GM04504 (cell line): ENCODE measurements around the gene CAPN9.

Experiments
- DNase-seq: peaks from one replicate; pipeline ENCODE4 v3.0.0-alpha.2; 2012; ENCODE audit warnings: low read depth

The CAPN9 gene

DNA sequence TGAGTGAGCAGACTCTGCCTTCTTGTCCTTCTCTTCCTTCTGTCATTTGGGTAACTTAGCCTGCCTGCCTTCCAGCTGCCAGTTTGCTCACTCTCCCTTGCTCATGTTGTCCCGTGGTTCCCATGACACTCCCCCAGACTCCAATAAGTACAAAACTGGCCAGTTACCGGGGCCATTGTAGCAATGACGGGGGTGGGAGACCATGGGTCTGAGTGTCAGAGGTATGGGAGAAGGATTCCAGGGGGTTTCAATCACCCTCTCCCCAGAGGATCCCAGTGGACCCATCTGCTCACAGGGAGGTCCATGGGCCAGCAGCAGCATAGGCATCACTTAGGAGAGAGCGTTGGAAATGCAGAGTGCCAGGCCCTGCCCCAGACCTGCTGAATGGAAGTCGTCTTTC lies 51.3 kb downstream of the CAPN9 start:
- no peak for DNase-seq

- DNase-seq = no peak
Measured at GRCh38 chr1:230800891-230801840, 54.0 kb downstream of the CAPN9 start.

DNA sequence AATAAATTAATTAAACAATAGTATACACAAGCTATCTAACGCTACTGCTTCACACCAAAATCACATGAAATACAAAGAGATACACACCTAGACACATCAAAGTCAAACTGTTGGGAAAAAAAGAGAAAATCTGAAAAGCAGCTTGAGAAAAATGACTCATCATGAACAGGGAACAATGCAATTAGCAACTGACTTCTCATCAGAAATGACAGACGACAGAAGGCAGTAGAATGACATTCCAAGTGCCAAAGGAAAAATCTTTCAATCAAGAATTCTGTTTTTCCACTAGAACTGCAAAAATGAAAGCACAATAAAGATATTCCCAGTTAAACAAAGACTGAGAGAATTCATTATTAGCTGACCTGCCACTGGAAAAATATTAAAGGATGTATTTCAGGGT lies 57.2 kb downstream of the CAPN9 start:
- no peak for DNase-seq

- DNase-seq = no peak
Measured at GRCh38 chr1:230806552-230806951, 59.4 kb downstream of the CAPN9 start.

- no peak for DNase-seq
Measured at GRCh38 chr1:230807029-230807428, 59.8 kb downstream of the CAPN9 start.

DNA sequence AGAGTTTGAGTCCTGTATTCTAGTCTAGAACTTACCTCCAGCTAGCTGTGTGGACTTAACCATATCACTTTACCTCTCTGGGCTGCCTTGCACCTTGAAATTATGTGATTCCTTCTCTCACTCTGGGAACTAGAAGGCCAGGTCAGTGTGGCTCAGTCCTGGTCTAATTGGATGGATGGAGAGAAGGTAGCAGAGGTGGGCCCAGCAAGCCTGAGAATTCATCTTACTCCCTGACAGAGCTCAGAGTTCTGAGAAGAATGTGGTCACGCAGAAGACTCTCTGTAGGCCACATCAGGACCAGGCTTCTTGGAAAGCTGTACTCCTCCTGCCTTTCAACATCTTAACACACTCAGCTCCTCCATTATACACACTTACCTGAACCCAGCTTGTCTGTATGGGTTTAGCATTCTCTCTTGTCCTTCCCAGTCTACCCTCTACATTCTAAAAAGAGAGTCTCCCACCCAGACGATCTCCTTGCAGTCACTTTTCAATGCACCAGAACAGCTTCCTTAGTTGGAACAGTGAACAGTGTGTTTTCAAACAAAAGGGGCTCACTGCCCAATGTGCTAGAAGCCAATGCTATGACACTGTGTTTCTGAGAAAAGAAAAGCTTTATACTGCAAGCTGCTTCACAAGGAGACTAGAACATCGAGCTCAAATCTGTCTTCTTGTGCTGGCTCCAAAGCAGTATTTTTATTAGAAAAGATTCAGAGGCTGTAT lies 60.5 kb downstream of the CAPN9 start:
- DNase-seq = no peak

DNA sequence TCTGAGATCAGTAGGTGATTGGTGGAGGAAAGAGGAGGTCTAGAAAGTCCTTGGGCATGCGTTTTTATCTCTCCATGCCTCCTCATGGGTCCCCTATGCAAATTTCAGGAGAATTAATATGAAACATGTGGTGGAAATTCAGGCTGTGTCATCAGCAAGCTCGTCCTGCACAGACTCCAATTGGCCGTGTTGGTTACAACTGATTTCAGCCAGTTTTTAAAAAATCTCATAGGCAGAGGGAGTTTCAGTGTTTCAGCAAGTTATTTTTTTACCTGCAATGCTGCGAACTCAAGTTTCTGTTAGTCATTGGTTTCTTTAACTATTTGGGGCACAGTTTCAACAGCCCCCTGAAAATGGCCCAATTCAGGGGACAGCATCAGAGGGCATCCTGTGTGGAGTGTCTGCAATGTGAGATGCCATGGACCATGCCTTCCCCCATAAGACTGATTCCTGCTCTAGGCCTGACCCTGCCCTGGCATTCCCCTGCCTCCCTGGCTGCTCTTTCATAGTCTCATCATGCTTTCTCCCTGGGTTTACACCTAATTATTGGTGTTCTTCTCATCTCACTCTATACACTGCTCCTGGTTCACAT lies 61.2 kb downstream of the CAPN9 start:
- peak; percentile 35 for DNase-seq

- DNase-seq = no peak
Measured at GRCh38 chr1:230809256-230809990, 62.2 kb downstream of the CAPN9 start.

DNA sequence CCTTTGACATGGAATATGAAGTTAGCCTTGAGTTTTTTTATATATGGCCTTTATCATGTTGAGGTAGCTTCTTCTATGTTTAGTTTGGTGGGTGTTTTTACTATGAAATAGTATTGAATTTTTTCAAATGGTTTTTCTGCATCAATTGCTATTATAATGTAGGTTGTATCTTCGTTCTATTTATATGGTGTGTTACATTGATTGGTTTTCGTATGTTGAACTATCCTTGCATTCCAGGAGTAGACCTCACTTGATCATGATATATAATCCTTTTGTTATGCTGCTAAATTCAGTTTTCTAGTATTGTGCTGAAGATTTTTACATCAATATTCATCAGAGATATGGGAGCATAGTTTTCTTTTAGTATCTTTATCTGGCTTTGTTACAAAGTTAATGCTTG lies 65.4 kb downstream of the CAPN9 start:
- no peak for DNase-seq

DNA sequence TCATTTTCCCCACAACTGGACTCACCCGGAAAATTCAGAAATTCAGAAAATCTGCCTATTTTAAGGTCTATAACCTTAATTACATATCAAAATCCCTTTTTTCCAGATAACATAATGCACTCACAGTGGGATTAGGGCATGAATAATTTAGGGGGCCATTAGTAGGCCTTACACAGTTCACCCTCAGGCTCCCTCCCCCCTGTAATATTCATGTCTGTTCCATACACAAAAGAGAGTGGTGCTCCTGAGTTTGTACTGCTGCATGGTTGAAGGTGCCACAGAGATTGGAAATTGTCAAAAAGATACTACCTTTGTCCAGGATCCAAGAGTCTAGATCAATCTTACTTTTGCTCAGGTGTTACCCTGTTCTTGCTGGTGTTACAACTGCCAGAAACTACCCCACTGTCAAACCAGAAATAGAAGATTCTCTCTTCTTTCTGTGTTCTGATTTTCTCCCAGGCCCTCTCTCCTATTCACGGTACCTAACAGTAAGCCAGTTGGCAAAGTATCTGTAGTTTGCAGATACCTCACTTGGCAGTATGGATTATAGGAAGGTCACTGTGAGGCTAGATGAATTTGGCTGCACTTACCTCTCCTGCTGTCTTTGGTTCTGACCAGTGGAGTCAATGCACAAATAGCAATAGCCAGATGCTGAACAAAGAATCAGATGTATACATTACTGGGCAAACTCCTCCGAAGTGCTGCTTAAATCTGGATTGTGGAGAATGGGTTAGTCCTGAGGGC lies 67.9 kb downstream of the CAPN9 start:
- no peak for DNase-seq

- DNase-seq = no peak
Measured at GRCh38 chr1:230816018-230816417, 68.8 kb downstream of the CAPN9 start.

GRCh38 chr1:230818367-230818766 lies 71.2 kb downstream of the CAPN9 start:
- DNase-seq = no peak

DNA sequence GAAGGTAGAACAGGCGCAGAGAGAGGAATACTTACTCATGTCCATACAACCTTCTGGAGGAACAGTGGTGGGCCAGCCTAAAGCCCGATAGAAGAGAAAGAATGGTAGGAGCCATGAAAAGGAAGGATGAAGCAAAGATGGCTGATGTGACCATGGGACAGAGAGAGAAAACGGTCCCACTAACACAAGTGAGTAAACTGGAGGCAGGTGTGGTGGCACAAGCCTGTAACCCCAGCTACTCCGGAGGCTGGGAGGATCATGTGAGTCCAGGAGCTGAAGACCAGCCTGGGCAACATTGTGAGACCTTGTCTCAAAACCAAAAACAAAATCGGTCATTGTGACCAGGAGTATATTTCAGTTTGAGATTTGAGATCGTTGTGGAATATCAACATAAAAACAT lies 71.7 kb downstream of the CAPN9 start:
- no peak for DNase-seq

- no peak for DNase-seq
Measured at GRCh38 chr1:230819976-230820375, 72.8 kb downstream of the CAPN9 start.

GRCh38 chr1:230820568-230820967 lies 73.4 kb downstream of the CAPN9 start:
- no peak for DNase-seq

DNA sequence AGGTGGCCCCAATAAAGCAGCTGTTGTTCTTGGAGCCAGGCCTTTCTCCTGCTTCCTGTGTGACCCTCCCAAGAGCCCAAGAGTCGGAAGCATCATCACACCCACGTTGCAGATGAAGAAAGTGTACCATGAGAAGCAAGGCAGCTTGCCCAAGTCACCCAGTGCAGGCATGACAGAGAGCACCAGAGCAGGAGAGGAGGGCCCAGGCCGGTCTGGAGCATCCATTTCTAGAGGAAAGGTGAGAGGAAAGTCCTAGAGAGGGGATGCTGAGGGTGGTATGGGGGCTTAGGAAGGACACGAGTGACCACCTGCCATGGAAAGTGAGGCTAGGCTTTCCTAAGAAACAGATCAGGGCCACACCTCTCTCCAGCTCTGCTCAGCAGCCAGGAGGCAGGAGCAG lies 74.2 kb downstream of the CAPN9 start:
- DNase-seq = no peak

GRCh38 chr1:230822092-230822581 lies 74.9 kb downstream of the CAPN9 start:
- DNase-seq = peak; percentile 72

GRCh38 chr1:230823426-230823825 lies 76.2 kb downstream of the CAPN9 start:
- no peak for DNase-seq

DNA sequence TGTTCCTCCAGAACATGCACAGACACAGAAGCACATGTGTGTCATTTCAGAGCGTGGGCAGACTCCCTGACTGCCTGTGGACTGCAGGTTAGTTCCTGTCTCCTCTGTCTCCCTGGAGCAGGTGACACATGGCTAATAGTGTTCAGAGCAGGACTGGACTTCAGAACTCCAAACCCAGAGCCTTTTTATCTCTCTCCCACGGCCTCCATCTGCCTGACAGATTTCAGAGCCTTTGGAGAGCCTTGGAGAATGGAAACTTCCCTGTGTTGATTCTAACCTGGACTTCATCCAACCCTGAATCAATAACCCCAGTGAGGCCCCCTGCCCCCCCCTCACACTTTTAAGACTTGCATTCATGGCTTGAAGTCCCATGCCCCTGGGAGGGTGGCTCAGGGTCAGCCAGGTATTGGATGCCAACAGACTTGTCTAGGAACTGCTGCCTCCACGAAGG lies 76.8 kb downstream of the CAPN9 start:
- no peak for DNase-seq

- DNase-seq = no peak
Measured at GRCh38 chr1:230824551-230824918, 77.3 kb downstream of the CAPN9 start.
